Progenitor cell of endocrine pancreas (in vitro differentiated cells): Measurements from ENCODE around the gene NOPCHAP1. TPM values are rescaled to one million over a fixed set of nuclear protein-coding genes. Genes with fewer than 3 reads are reported as not detected.

Experiments
- DNase-seq: peaks from one replicate; pipeline ENCODE4 v3.0.0; 2021; ENCODE audit warnings: low spot score; ENCODE audit not compliant: unreplicated experiment
- H3K27ac Mint-ChIP-seq: 2 replicates; pipeline ENCODE4 v1.8.0; 2021; ENCODE audit warnings: mild to moderate bottlenecking, moderate library complexity, mixed read lengths
- H3K27me3 Mint-ChIP-seq: 2 replicates; pipeline ENCODE4 v1.8.0; 2021; ENCODE audit warnings: mixed read lengths
- H3K36me3 Mint-ChIP-seq: 2 replicates; pipeline ENCODE4 v1.8.0; 2022; ENCODE audit warnings: mixed read lengths; ENCODE audit not compliant: insufficient read depth
- H3K4me1 Mint-ChIP-seq: 2 replicates; pipeline ENCODE4 v1.8.0; 2021; ENCODE audit warnings: low read depth, mixed read lengths
- H3K4me3 Mint-ChIP-seq: 2 replicates; pipeline ENCODE4 v1.8.0; 2021; ENCODE audit warnings: low read depth, mild to moderate bottlenecking, moderate library complexity, mixed read lengths
- H3K9me3 Mint-ChIP-seq: 2 replicates; pipeline ENCODE4 v1.8.0; 2021; ENCODE audit warnings: low read depth, mixed read lengths
- CTCF ChIP-seq: fragments of 200-600 bp; sonication (generic); IDR thresholded peaks from one replicate; pipeline ENCODE4 v1.5.0; 2021; ENCODE audit warnings: antibody characterized with exemption, mild to moderate bottlenecking; ENCODE audit not compliant: unreplicated experiment
- total RNA-seq: library from RNA; stranded (reverse); gene quantifications from 2 replicates; pipeline ENCODE4 v1.2.1, GENCODE V29; 2021

The NOPCHAP1 gene
- total RNA-seq, 1 donor from 2014 or later, result 24.3 TPM

DNA sequence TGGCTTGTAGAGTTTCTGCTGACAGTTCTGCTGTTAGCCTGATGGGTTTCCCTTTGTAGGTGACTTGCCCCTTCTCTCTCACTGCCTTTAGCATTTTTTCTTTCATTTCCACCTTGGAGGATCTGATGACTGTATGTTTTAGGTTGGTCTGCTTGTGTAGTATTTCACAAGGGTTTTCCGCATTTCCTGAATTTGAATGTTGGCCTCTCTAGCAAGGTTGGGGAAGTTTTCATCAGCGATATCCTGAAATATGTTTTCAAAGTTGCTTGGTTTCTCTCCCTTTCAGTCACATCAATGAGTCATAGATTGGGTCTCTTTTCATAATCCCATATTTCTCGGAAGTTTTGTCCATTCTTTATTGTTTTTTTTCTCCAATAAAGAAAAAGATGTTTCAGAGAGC is 11.4 kb downstream of the NOPCHAP1 start:
- H3K9me3 Mint-ChIP-seq, result no peaks in the 10 kb centered on the region

DNA sequence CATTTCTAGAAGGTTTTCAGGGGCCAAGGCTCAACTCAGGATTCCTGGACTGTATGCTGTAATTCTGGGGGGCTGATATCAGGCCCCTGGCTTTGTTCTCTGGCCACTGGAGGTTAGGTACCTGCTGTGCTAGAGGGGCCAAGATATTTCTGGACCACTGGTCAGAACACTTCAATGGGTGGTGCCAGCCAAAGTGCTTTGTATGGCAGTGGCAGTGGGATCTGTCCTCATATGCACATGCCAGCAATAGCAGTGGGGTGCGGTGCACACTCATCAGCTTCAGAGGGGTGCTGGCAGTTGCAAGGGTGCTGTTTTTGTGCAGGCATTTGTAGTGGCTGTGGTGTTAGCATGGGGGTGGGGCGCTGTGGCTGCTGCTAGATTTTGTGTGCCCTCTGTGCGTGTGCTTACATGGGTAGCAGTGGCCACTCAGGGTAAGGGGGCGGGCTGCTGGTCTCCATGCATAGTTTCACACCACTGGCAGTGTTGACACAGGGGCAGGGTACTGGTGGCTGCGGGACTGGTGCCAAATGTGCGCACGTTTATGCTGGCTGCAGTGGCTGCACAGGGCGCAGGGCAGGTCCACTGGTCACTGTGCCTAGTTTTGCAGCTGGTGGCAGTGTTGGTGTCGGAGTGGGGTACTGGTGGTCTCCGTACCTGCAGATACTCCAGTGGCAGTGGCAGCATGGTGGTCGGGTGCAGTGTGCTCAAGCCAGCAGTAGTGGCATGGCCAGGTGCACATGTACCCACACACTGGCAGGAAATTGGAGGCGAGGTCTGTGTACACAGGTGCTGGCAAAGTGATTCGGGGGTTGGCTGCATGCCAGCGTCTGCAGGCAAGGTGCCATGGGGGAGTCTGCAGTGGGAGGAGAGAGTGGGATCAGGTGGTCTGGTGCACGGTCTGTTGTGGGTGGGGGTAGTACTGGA is 12.6 kb downstream of the NOPCHAP1 start:
- H3K9me3 Mint-ChIP-seq, result no peaks in the 10 kb centered on the region
- DNase-seq, result no peak
- H3K4me1 Mint-ChIP-seq, result no peaks in the 10 kb centered on the region
- no peak overlapping the region for H3K27ac Mint-ChIP-seq
- peaks cover 39% of the 10 kb centered on the region for H3K36me3 Mint-ChIP-seq
- TF ChIP-seq CTCF, result no peak
- no peak overlapping the region for H3K4me3 Mint-ChIP-seq
- H3K27me3 Mint-ChIP-seq, result no peaks in the 10 kb centered on the region

More for the DNA sequence above, 11.4 kb downstream of the NOPCHAP1 start:
- DNase-seq, result no peak
- Mint-ChIP-seq H3K36me3 (peaks cover 38% of the 10 kb centered on the region), H3K4me1 (no peaks in the 10 kb centered on the region), H3K4me3 (no peak overlapping the region), H3K27ac (no peak overlapping the region), H3K27me3 (no peaks in the 10 kb centered on the region)
- TF ChIP-seq CTCF, result no peak

- no peak for TF ChIP-seq CTCF
- no peaks in the 10 kb centered on the region for H3K27me3 Mint-ChIP-seq
- peaks cover 42% of the 10 kb centered on the region for H3K36me3 Mint-ChIP-seq
- no peak for DNase-seq
- no peak overlapping the region for H3K4me3 Mint-ChIP-seq
- no peaks in the 10 kb centered on the region for H3K9me3 Mint-ChIP-seq
- no peaks in the 10 kb centered on the region for H3K4me1 Mint-ChIP-seq
- H3K27ac Mint-ChIP-seq, result no peak overlapping the region
Measured at GRCh38 chr12:104999347-104999685, 13.2 kb downstream of the NOPCHAP1 start.

- peaks cover 51% of the 10 kb centered on the region for H3K36me3 Mint-ChIP-seq
- no peaks in the 10 kb centered on the region for H3K4me1 Mint-ChIP-seq
- no peak for DNase-seq
- peaks cover 3% of the 10 kb centered on the region for H3K9me3 Mint-ChIP-seq
- no peak for TF ChIP-seq CTCF
- no peak overlapping the region for H3K27ac Mint-ChIP-seq
- H3K4me3 Mint-ChIP-seq, result no peak overlapping the region
- H3K27me3 Mint-ChIP-seq, result no peaks in the 10 kb centered on the region
Measured at GRCh38 chr12:105001476-105001875, 15.4 kb downstream of the NOPCHAP1 start.

- no peak for TF ChIP-seq CTCF
- Mint-ChIP-seq H3K27ac (no peak overlapping the region), H3K27me3 (no peaks in the 10 kb centered on the region), H3K4me1 (no peaks in the 10 kb centered on the region), H3K9me3 (peaks cover 27% of the 10 kb centered on the region), H3K36me3 (peaks cover 49% of the 10 kb centered on the region), H3K4me3 (no peak overlapping the region)
- no peak for DNase-seq
Measured at GRCh38 chr12:105013892-105014291, 27.8 kb downstream of the NOPCHAP1 start.
